Lower lobe of right lung (tissue), 2 donors: ENCODE measurements around the gene LRP1B. TPM values are rescaled to one million over a fixed set of nuclear protein-coding genes. Genes with fewer than 3 reads are reported as not detected.

Experiments
- ATAC-seq, 2 donors: fragments of 200-7000 bp; cut with Tn5 transposase; one replicate each; pipeline ENCODE4 v1.9.1; 2020 to 2022; ENCODE audit warnings: mild to moderate bottlenecking in 2 of 2, moderate library complexity in 2 of 2
- DNase-seq: peaks from one replicate; pipeline ENCODE4 v3.0.0-alpha.2; 2020
- H3K27ac ChIP-seq: fragments of 200-600 bp; one replicate; pipeline ENCODE4 v1.8.0; 2022
- H3K27me3 ChIP-seq: fragments of 200-600 bp; one replicate; pipeline ENCODE4 v1.8.0; 2022; ENCODE audit warnings: low read depth
- H3K36me3 ChIP-seq: fragments of 200-600 bp; one replicate; pipeline ENCODE4 v1.8.0; 2022; ENCODE audit warnings: mild to moderate bottlenecking
- H3K4me1 ChIP-seq: fragments of 200-600 bp; one replicate; pipeline ENCODE4 v1.8.0; 2022
- H3K4me3 ChIP-seq: fragments of 200-600 bp; one replicate; pipeline ENCODE4 v1.8.0; 2022; ENCODE audit warnings: mild to moderate bottlenecking
- H3K9me3 ChIP-seq: fragments of 200-600 bp; one replicate; pipeline ENCODE4 v1.8.0; 2022
- CTCF ChIP-seq: fragments of 200-600 bp; IDR thresholded peaks from one replicate; pipeline ENCODE4 v1.8.0; 2022; ENCODE audit warnings: antibody characterized with exemption, mild to moderate bottlenecking
- intact Hi-C: fragments of 100-400 bp; cut with DNase I; formaldehyde crosslinking; loops from one replicate; pipeline ENCODE4 v1.11.0; 2022
- total RNA-seq: library from RNA; stranded (reverse); fragmentation: NEBNext Ultra II Directional; extraction: Animal tissue kit (Norgen Biotek cat#: 25700); gene quantifications from one replicate; pipeline ENCODE4 v1.2.1, GENCODE V29; 2021
- donor health status: DM: no; HTN: yes; CAD: no; lungs with severe emphysema.

The LRP1B gene
- total RNA-seq, 1 donor from 2014 or later, result 0.09 TPM

- ATAC-seq (no peak), DNase-seq (no peak)
- no peak for TF ChIP-seq CTCF
- Histone ChIP-seq H3K9me3 (no peaks in the 10 kb centered on the region), H3K4me1 (no peaks in the 10 kb centered on the region), H3K36me3 (no peaks in the 10 kb centered on the region), H3K27me3 (no peaks in the 10 kb centered on the region), H3K27ac (no peak overlapping the region), H3K4me3 (no peak overlapping the region)
- intact Hi-C loops, result no loop called here
These were observed 1068.8 kb downstream of the LRP1B start for GRCh38 chr2:141062031-141062430.

DNA sequence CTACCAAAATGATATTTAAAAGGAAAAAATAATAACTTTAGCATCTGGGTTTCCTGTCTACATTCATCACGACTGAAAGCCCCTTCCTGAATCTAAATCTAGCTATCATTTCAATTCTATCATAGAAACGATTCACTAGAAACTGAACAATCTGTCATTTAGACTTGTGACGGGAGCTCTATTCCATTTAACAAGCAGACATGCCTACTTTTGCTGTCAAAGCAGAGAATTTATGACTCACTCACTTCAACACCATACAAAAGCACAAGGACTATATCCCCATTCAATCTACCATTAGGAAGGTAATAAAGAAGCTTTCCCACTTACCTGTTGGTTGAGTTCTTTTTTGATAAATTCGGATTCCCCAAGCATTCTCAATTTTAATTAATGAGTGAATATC is 1072.3 kb downstream of the LRP1B start:
- Histone ChIP-seq H3K27me3 (no peaks in the 10 kb centered on the region), H3K9me3 (no peaks in the 10 kb centered on the region), H3K4me3 (no peak overlapping the region), H3K4me1 (no peaks in the 10 kb centered on the region), H3K36me3 (no peaks in the 10 kb centered on the region), H3K27ac (no peak overlapping the region)
- TF ChIP-seq CTCF, result no peak
- DNase-seq (no peak), ATAC-seq (no peak)
- intact Hi-C loops, result no loop called here

DNA sequence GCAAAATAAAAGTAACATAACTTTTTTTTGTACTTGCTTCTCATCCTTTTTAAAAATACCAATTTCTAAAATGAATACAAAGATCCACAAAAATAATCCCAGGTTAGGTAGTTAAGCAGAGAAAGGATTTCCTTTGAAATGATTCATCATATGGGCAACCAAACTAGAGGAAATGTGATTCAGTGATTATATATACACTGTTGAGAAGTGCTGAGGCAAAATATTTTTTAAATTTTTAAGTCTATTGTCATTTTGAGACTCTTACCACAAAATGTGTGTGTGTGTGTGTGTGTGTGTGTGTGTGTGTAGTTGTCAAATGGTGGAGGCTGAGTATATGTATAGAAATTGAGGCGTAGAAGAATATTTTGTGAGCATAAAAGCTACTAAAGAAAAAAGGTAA is 1075.3 kb downstream of the LRP1B start:
- ATAC-seq, result no peak
- no peak for DNase-seq
- Histone ChIP-seq H3K4me3 (no peak overlapping the region), H3K36me3 (no peaks in the 10 kb centered on the region), H3K9me3 (no peaks in the 10 kb centered on the region), H3K4me1 (no peaks in the 10 kb centered on the region), H3K27me3 (no peaks in the 10 kb centered on the region), H3K27ac (no peak overlapping the region)
- TF ChIP-seq CTCF, result no peak
- intact Hi-C loops, result no loop called here

DNA sequence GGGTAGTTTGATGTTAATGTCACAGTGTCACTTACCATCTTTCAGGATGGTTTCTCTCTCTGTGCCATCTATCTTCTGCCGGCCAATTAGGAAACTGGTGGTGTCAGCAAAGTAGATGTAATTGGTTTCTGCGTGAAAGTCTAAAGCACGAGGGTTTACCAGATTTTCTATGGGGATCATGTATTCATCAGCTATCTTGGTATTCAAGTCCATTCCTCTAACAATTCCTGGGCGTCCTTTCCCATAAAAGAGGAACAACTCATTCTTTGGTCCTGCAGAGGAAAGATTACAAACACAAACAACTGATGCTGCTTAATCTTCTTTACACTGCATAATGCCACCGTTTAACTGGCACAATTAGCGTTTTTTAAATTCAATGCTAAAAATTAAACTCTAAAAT is 1081.9 kb downstream of the LRP1B start:
- Histone ChIP-seq H3K36me3 (no peaks in the 10 kb centered on the region), H3K9me3 (no peaks in the 10 kb centered on the region), H3K27ac (no peak overlapping the region), H3K4me1 (no peaks in the 10 kb centered on the region), H3K27me3 (no peaks in the 10 kb centered on the region), H3K4me3 (no peak overlapping the region)
- ATAC-seq (no peak), DNase-seq (no peak)
- intact Hi-C loops, result no loop called here
- no peak for TF ChIP-seq CTCF

- Histone ChIP-seq H3K36me3 (no peaks in the 10 kb centered on the region), H3K4me3 (no peak overlapping the region), H3K27ac (no peak overlapping the region), H3K27me3 (no peaks in the 10 kb centered on the region), H3K9me3 (no peaks in the 10 kb centered on the region), H3K4me1 (no peaks in the 10 kb centered on the region)
- ATAC-seq (no peak), DNase-seq (no peak)
- no peak for TF ChIP-seq CTCF
- intact Hi-C loops, result no loop called here
These were observed 1089.5 kb downstream of the LRP1B start for GRCh38 chr2:141041281-141041680.

DNA sequence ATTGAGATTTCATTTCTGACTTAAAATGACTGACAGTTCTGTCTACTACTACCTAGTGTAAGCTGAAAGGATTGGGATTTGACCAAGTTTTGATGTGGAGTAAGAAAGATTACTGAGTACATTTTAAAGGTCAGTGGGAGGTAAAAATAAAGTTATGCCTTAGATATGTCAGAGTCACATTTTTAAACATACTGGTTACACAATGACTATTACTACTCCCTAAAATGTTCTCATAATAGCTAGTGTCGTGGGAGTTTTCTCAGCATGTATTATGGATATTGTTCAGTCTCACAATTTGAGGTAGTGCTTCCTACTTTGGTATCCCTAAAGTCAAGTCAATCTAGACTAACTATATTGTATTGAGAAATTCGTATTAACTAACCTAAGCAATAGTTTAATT is 1092.5 kb downstream of the LRP1B start:
- intact Hi-C loops, result no loop called here
- H3K27ac ChIP-seq, result no peak overlapping the region

More for the DNA sequence above, 1092.5 kb downstream of the LRP1B start:
- Histone ChIP-seq H3K4me1 (no peaks in the 10 kb centered on the region), H3K36me3 (no peaks in the 10 kb centered on the region), H3K9me3 (no peaks in the 10 kb centered on the region), H3K27me3 (no peaks in the 10 kb centered on the region), H3K4me3 (no peak overlapping the region)
- no peak for ATAC-seq
- no peak for DNase-seq
- TF ChIP-seq CTCF, result no peak
